SK-N-MC (cell line): ENCODE measurements around the gene NPAS2.
A peak's percentile ranks its signal among the peaks of the same experiment; 100 is the strongest.

ENCODE experiments used
- DNase-seq: peaks from one replicate; pipeline ENCODE4 v3.0.0-alpha.2; 2011; ENCODE audit warnings: low read depth, low spot score
- H3K27ac ChIP-seq: fragments of 200-600 bp; sonication (generic); 2 replicates; pipeline ENCODE4 v1.5.1; 2016; ENCODE audit warnings: mixed run types
- H3K36me3 ChIP-seq: fragments of 200-600 bp; sonication (generic); 2 replicates; pipeline ENCODE4 v1.6.1; 2017; ENCODE audit warnings: antibody characterized with exemption, low read length, mixed read lengths; ENCODE audit not compliant: insufficient read depth
- H3K4me3 ChIP-seq: fragments of 200-600 bp; sonication (generic); 2 replicates; pipeline ENCODE4 v1.5.1; 2016
- H3K9ac ChIP-seq: fragments of 200-600 bp; sonication (generic); 2 replicates; pipeline ENCODE4 v1.8.0; 2017; ENCODE audit warnings: mixed run types, mixed read lengths; ENCODE audit not compliant: insufficient read length
- H3K9me3 ChIP-seq: fragments of 200-600 bp; sonication (generic); 2 replicates; pipeline ENCODE4 v1.6.1; 2017; ENCODE audit warnings: low read depth, mild to moderate bottlenecking, antibody characterized with exemption, low read length, moderate library complexity, mixed read lengths
- EZH2 ChIP-seq: fragments of 200-600 bp; sonication (generic); IDR thresholded peaks from one replicate; pipeline ENCODE4 v1.6.1; 2017; ENCODE audit warnings: antibody characterized with exemption
- FOXP2 ChIP-seq: optimal IDR thresholded peaks from 2 replicates; pipeline ENCODE3; 2011; ENCODE audit warnings: mild to moderate bottlenecking, moderate library complexity; ENCODE audit not compliant: insufficient read depth; ENCODE audit errors: extremely low read length, control extremely low read depth
- POLR2AphosphoS5 ChIP-seq: IDR thresholded peaks from 2 replicates; pipeline ENCODE4 v1.6.1; 2012; ENCODE audit warnings: mild to moderate bottlenecking, low read depth, low read length, borderline replicate concordance

The NPAS2 gene

GRCh38 chr2:100819370-100820272, at the start of gene NPAS2:
Gene NPAS2 (plus strand): TSS chr2:100820139. CDS start chr2:100904755, 84,616 bp downstream.
- Histone ChIP-seq H3K27ac (no peak within 1 kb of the TSS), H3K9ac (peak within 1 kb of the TSS; percentile 68), H3K4me3 (peak within 1 kb of the TSS; percentile 82), H3K9me3 (no peaks in the 10 kb centered on the region), H3K36me3 (no peaks in the 10 kb centered on the region)
- no peak for TF ChIP-seq POLR2AphosphoS5
- DNase-seq = no peak

- Histone ChIP-seq H3K36me3 (no peaks in the 10 kb centered on the region), H3K4me3 (no peak overlapping the region), H3K27ac (no peak overlapping the region), H3K9ac (no peak overlapping the region), H3K9me3 (no peaks in the 10 kb centered on the region)
- DNase-seq = no peak
- TF ChIP-seq EZH2 (no peak), POLR2AphosphoS5 (no peak), FOXP2 (no peak)
Measured at GRCh38 chr2:100771125-100771524, 48.8 kb upstream of the NPAS2 start.

GRCh38 chr2:100773538-100773937, 46.4 kb upstream of the NPAS2 start:
- DNase-seq = no peak
- no peak overlapping the region for H3K27ac ChIP-seq
- no peaks in the 10 kb centered on the region for H3K9me3 ChIP-seq

GRCh38 chr2:100776445-100776844, 43.5 kb upstream of the NPAS2 start:
- DNase-seq = no peak
- no peak for TF ChIP-seq POLR2AphosphoS5
- no peak for TF ChIP-seq FOXP2
- TF ChIP-seq EZH2 = no peak
- H3K9me3 ChIP-seq = no peaks in the 10 kb centered on the region

More at GRCh38 chr2:100773538-100773937, 46.4 kb upstream of the NPAS2 start:
- Histone ChIP-seq H3K4me3 (no peak overlapping the region), H3K36me3 (no peaks in the 10 kb centered on the region), H3K9ac (no peak overlapping the region)
- TF ChIP-seq POLR2AphosphoS5 = no peak
- no peak for TF ChIP-seq FOXP2
- no peak for TF ChIP-seq EZH2

GRCh38 chr2:100778637-100779450, 41.1 kb upstream of the NPAS2 start:
- no peak overlapping the region for H3K9ac ChIP-seq
- TF ChIP-seq EZH2 (no peak), POLR2AphosphoS5 (no peak), FOXP2 (no peak)
- no peaks in the 10 kb centered on the region for H3K36me3 ChIP-seq
- DNase-seq = no peak
- H3K9me3 ChIP-seq = no peaks in the 10 kb centered on the region
- H3K4me3 ChIP-seq = no peak overlapping the region
- H3K27ac ChIP-seq = no peak overlapping the region

More at GRCh38 chr2:100776445-100776844, 43.5 kb upstream of the NPAS2 start:
- no peak overlapping the region for H3K9ac ChIP-seq
- H3K27ac ChIP-seq = no peak overlapping the region
- no peaks in the 10 kb centered on the region for H3K36me3 ChIP-seq
- no peak overlapping the region for H3K4me3 ChIP-seq

- TF ChIP-seq POLR2AphosphoS5 (no peak), FOXP2 (no peak), EZH2 (no peak)
- Histone ChIP-seq H3K9me3 (no peaks in the 10 kb centered on the region), H3K4me3 (no peak overlapping the region), H3K27ac (no peak overlapping the region), H3K9ac (no peak overlapping the region), H3K36me3 (no peaks in the 10 kb centered on the region)
- no peak for DNase-seq
Measured at GRCh38 chr2:100779908-100780202, 40.1 kb upstream of the NPAS2 start.

GRCh38 chr2:100780203-100781008, 39.5 kb upstream of the NPAS2 start:
- H3K4me3 ChIP-seq = no peak overlapping the region
- no peak for DNase-seq
- H3K36me3 ChIP-seq = no peaks in the 10 kb centered on the region
- no peak overlapping the region for H3K27ac ChIP-seq
- no peaks in the 10 kb centered on the region for H3K9me3 ChIP-seq
- no peak for TF ChIP-seq POLR2AphosphoS5
- no peak overlapping the region for H3K9ac ChIP-seq

GRCh38 chr2:100781009-100781325, 39.0 kb upstream of the NPAS2 start:
- no peaks in the 10 kb centered on the region for H3K9me3 ChIP-seq
- H3K27ac ChIP-seq = no peak overlapping the region
- H3K9ac ChIP-seq = no peak overlapping the region
- H3K36me3 ChIP-seq = no peaks in the 10 kb centered on the region
- H3K4me3 ChIP-seq = no peak overlapping the region
- DNase-seq = no peak
- no peak for TF ChIP-seq EZH2
- TF ChIP-seq FOXP2 = no peak
- no peak for TF ChIP-seq POLR2AphosphoS5
